ENCODE measurements around the gene MAS1. TPM values are rescaled to one million over a fixed set of nuclear protein-coding genes. Genes with fewer than 3 reads are reported as not detected.

The MAS1 gene
- total and polyA plus RNA-seq, 2 donors (not counting 3 experiments of a cell fraction or from before 2014, with no cell fraction given): not detected

- intact Hi-C loops (cut with micrococcal nuclease): no loop called here
- H3K9ac ChIP-seq (replicated peaks; ENCODE audit: extremely low read depth, insufficient read depth, low read length): no peak overlapping the region
- H3K4me2 ChIP-seq (ENCODE audit: insufficient read depth, low read length): no peak overlapping the region
- H3K4me1 ChIP-seq (ENCODE audit: control insufficient read depth, extremely low read depth, insufficient read depth, low read length): no peaks in the 10 kb centered on the region
- H3K9me3 ChIP-seq (replicated peaks; ENCODE audit: control insufficient read depth, insufficient read depth, low read length): no peaks in the 10 kb centered on the region
- ChIA-PET POLR2A (no interaction called here), CTCF (no interaction called here)
- no peak for FAIRE-seq
- no peaks in the 10 kb centered on the region for H3K9me1 ChIP-seq (replicated peaks; ENCODE audit: control insufficient read depth, extremely low read depth, insufficient read depth, low read length)
- no peaks in the 10 kb centered on the region for H4K20me1 ChIP-seq (replicated peaks; ENCODE audit: control insufficient read depth, extremely low read depth, insufficient read depth, low read length)
- no peak overlapping the region for H3K4me3 ChIP-seq (replicated peaks in 1 of 3; ENCODE audit: insufficient read depth in 1 of 3, low read depth in 1 of 3, low read length in 3 of 3)
- H3K27ac ChIP-seq (ENCODE audit: insufficient read depth, low read depth, low read length): no peak overlapping the region
- no peak for DNase-seq (ENCODE audit: low read depth, low spot score)
- H2AFZ ChIP-seq (ENCODE audit: low read depth, low read length): no peak overlapping the region
- no peaks in the 10 kb centered on the region for H3K36me3 ChIP-seq (ENCODE audit: control insufficient read depth in 2 of 2, extremely low read depth in 1 of 2, insufficient read depth in 2 of 2, low read length in 2 of 2)
- BruUV-seq (replicated peaks): no TSS peak
- no peak for TF ChIP-seq POLR2A (IDR thresholded peaks at IDR 0.05; ENCODE audit: low read depth, low read length)
- no peak for TF ChIP-seq MYC (IDR thresholded peaks at IDR 0.05; ENCODE audit: low read depth, low read length)
- no peak for TF ChIP-seq FOS (IDR thresholded peaks at IDR 0.05; ENCODE audit: borderline replicate concordance, insufficient read depth, low read length)
- TF ChIP-seq GATA2 (IDR thresholded peaks at IDR 0.05; ENCODE audit: insufficient read depth, insufficient read length, low read depth, low read length): no peak
- no peak for TF ChIP-seq JUN (IDR thresholded peaks at IDR 0.05; ENCODE audit: borderline replicate concordance, insufficient read depth, insufficient read length, low read depth)
- no peak for TF ChIP-seq POLR2AphosphoS5 (IDR thresholded peaks at IDR 0.05; ENCODE audit: insufficient read depth, low read depth, low read length)
- TF ChIP-seq EZH2 (IDR thresholded peaks at IDR 0.05; ENCODE audit: borderline replicate concordance, low read depth, low read length, severe bottlenecking): no peak
- TF ChIP-seq CTCF (IDR thresholded peaks at IDR 0.05; ENCODE audit: extremely low read depth in 1 of 2, insufficient read depth in 1 of 2, low read depth in 1 of 2, low read length in 2 of 2): no peak
- TF ChIP-seq MAX (IDR thresholded peaks at IDR 0.05; ENCODE audit: insufficient read depth, insufficient read length): no peak
- H3K79me2 ChIP-seq (ENCODE audit: control insufficient read depth, insufficient read depth, low read length): no peaks in the 10 kb centered on the region
- dilution Hi-C loops (cut with MboI; ENCODE audit: extremely low pct_ligation_motif_present, low sequenced_read_pairs): no loop called here
- no peaks in the 10 kb centered on the region for H3K27me3 ChIP-seq (ENCODE audit: control insufficient read depth in 2 of 2, insufficient read depth in 2 of 2, low read length in 2 of 2)
Measured at GRCh38 chr6:159899994-159900745, 9.4 kb downstream of the MAS1 start.
